Stimulated activated effector memory CD8-positive, alpha-beta T cell treated with anti-CD3 and anti-CD28 coated beads, Interleukin-12 subunit alpha, Interleukin-12 subunit beta, amount 100 ng/mL, for 72 hours (primary cell): Measurements from ENCODE around the gene MACROD2.

Experiments
- ATAC-seq: fragments of 150-1000 bp; cut with Tn5 transposase; 2 replicates; pipeline ENCODE4 v1.10.0; 2021
- DNase-seq, 2 donors: peaks; one replicate each; pipeline ENCODE4 v3.0.0; 2021 to 2022; ENCODE audit warnings: low spot score in 2 of 2
- H3K27ac Mint-ChIP-seq: one replicate; pipeline ENCODE4 v1.8.0; 2022; ENCODE audit warnings: mild to moderate bottlenecking, mixed read lengths
- H3K36me3 Mint-ChIP-seq: one replicate; pipeline ENCODE4 v1.8.0; 2022; ENCODE audit warnings: mild to moderate bottlenecking, mixed read lengths
- H3K4me1 Mint-ChIP-seq: one replicate; pipeline ENCODE4 v1.8.0; 2022; ENCODE audit warnings: mixed read lengths
- H3K4me3 Mint-ChIP-seq: one replicate; pipeline ENCODE4 v1.8.0; 2022; ENCODE audit warnings: mild to moderate bottlenecking, mixed read lengths
- H3K9me3 Mint-ChIP-seq: one replicate; pipeline ENCODE4 v1.8.0; 2022; ENCODE audit warnings: mixed read lengths

Gene MACROD2

GRCh38 chr20:14612391-14612790 lies 617.1 kb downstream of the MACROD2 start:
- Mint-ChIP-seq H3K36me3 (no peaks in the 10 kb centered on the region), H3K9me3 (peaks cover 29% of the 10 kb centered on the region), H3K4me3 (no peak overlapping the region), H3K4me1 (no peaks in the 10 kb centered on the region), H3K27ac (no peak overlapping the region)
- ATAC-seq (no peak), DNase-seq (no peak)

GRCh38 chr20:14616003-14616402 lies 620.7 kb downstream of the MACROD2 start:
- DNase-seq (no peak), ATAC-seq (no peak)
- H3K36me3 Mint-ChIP-seq = no peaks in the 10 kb centered on the region
- no peaks in the 10 kb centered on the region for H3K4me1 Mint-ChIP-seq
- no peak overlapping the region for H3K27ac Mint-ChIP-seq
- H3K4me3 Mint-ChIP-seq = no peak overlapping the region
- peaks cover 23% of the 10 kb centered on the region for H3K9me3 Mint-ChIP-seq

GRCh38 chr20:14617123-14617522 lies 621.8 kb downstream of the MACROD2 start:
- no peak for DNase-seq
- H3K27ac Mint-ChIP-seq = no peak overlapping the region
- H3K4me1 Mint-ChIP-seq = no peaks in the 10 kb centered on the region
- no peak overlapping the region for H3K4me3 Mint-ChIP-seq
- no peak for ATAC-seq
- no peaks in the 10 kb centered on the region for H3K36me3 Mint-ChIP-seq
- H3K9me3 Mint-ChIP-seq = peaks cover 20% of the 10 kb centered on the region

GRCh38 chr20:14619411-14619810 lies 624.1 kb downstream of the MACROD2 start:
- ATAC-seq = no peak
- H3K4me3 Mint-ChIP-seq = no peak overlapping the region
- DNase-seq = no peak
- H3K4me1 Mint-ChIP-seq = no peaks in the 10 kb centered on the region
- H3K9me3 Mint-ChIP-seq = peaks cover 17% of the 10 kb centered on the region
- no peaks in the 10 kb centered on the region for H3K36me3 Mint-ChIP-seq
- no peak overlapping the region for H3K27ac Mint-ChIP-seq

GRCh38 chr20:14622796-14623195 lies 627.5 kb downstream of the MACROD2 start:
- ATAC-seq (no peak), DNase-seq (no peak)
- no peaks in the 10 kb centered on the region for H3K36me3 Mint-ChIP-seq
- no peak overlapping the region for H3K27ac Mint-ChIP-seq
- H3K4me3 Mint-ChIP-seq = no peak overlapping the region
- no peaks in the 10 kb centered on the region for H3K4me1 Mint-ChIP-seq
- peaks cover 4% of the 10 kb centered on the region for H3K9me3 Mint-ChIP-seq

GRCh38 chr20:14631011-14631410 lies 635.7 kb downstream of the MACROD2 start:
- ATAC-seq (no peak), DNase-seq (no peak)
- Mint-ChIP-seq H3K4me1 (no peaks in the 10 kb centered on the region), H3K9me3 (peaks cover 19% of the 10 kb centered on the region), H3K4me3 (no peak overlapping the region), H3K27ac (no peak overlapping the region), H3K36me3 (no peaks in the 10 kb centered on the region)

GRCh38 chr20:14632906-14633305 lies 637.6 kb downstream of the MACROD2 start:
- no peak for DNase-seq
- Mint-ChIP-seq H3K4me3 (no peak overlapping the region), H3K27ac (no peak overlapping the region), H3K9me3 (peaks cover 25% of the 10 kb centered on the region), H3K36me3 (no peaks in the 10 kb centered on the region), H3K4me1 (no peaks in the 10 kb centered on the region)
- ATAC-seq = no peak

GRCh38 chr20:14633507-14633906 lies 638.2 kb downstream of the MACROD2 start:
- Mint-ChIP-seq H3K4me3 (no peak overlapping the region), H3K9me3 (peaks cover 20% of the 10 kb centered on the region), H3K27ac (no peak overlapping the region), H3K36me3 (no peaks in the 10 kb centered on the region), H3K4me1 (no peaks in the 10 kb centered on the region)
- DNase-seq (no peak), ATAC-seq (no peak)

- H3K36me3 Mint-ChIP-seq = no peaks in the 10 kb centered on the region
- H3K4me1 Mint-ChIP-seq = no peaks in the 10 kb centered on the region
- DNase-seq (no peak), ATAC-seq (no peak)
- H3K27ac Mint-ChIP-seq = no peak overlapping the region
- peaks cover 19% of the 10 kb centered on the region for H3K9me3 Mint-ChIP-seq
- no peak overlapping the region for H3K4me3 Mint-ChIP-seq
Observed at GRCh38 chr20:14634665-14635064, 639.3 kb downstream of the MACROD2 start.

- DNase-seq (no peak), ATAC-seq (no peak)
- no peaks in the 10 kb centered on the region for H3K36me3 Mint-ChIP-seq
- no peak overlapping the region for H3K4me3 Mint-ChIP-seq
- peaks cover 14% of the 10 kb centered on the region for H3K9me3 Mint-ChIP-seq
- H3K27ac Mint-ChIP-seq = no peak overlapping the region
- no peaks in the 10 kb centered on the region for H3K4me1 Mint-ChIP-seq
Observed at GRCh38 chr20:14637441-14637840, 642.1 kb downstream of the MACROD2 start.

GRCh38 chr20:14643146-14643545 lies 647.8 kb downstream of the MACROD2 start:
- no peaks in the 10 kb centered on the region for H3K4me1 Mint-ChIP-seq
- no peak overlapping the region for H3K27ac Mint-ChIP-seq
- H3K4me3 Mint-ChIP-seq = no peak overlapping the region
- DNase-seq (no peak), ATAC-seq (no peak)
- H3K36me3 Mint-ChIP-seq = no peaks in the 10 kb centered on the region
- H3K9me3 Mint-ChIP-seq = peaks cover 3% of the 10 kb centered on the region

- Mint-ChIP-seq H3K36me3 (no peaks in the 10 kb centered on the region), H3K27ac (no peak overlapping the region), H3K4me3 (no peak overlapping the region), H3K4me1 (no peaks in the 10 kb centered on the region), H3K9me3 (peaks cover 3% of the 10 kb centered on the region)
- ATAC-seq (no peak), DNase-seq (no peak)
Observed at GRCh38 chr20:14643556-14643955, 648.2 kb downstream of the MACROD2 start.

- no peaks in the 10 kb centered on the region for H3K36me3 Mint-ChIP-seq
- peaks cover 6% of the 10 kb centered on the region for H3K9me3 Mint-ChIP-seq
- H3K4me1 Mint-ChIP-seq = no peaks in the 10 kb centered on the region
- no peak overlapping the region for H3K27ac Mint-ChIP-seq
- H3K4me3 Mint-ChIP-seq = no peak overlapping the region
- no peak for DNase-seq
- ATAC-seq = no peak
Observed at GRCh38 chr20:14644306-14645097, 649.2 kb downstream of the MACROD2 start.

GRCh38 chr20:14647016-14647415 lies 651.7 kb downstream of the MACROD2 start:
- H3K9me3 Mint-ChIP-seq = peaks cover 10% of the 10 kb centered on the region
- H3K27ac Mint-ChIP-seq = no peak overlapping the region
- no peak for ATAC-seq
- H3K4me1 Mint-ChIP-seq = no peaks in the 10 kb centered on the region
- DNase-seq = no peak
- no peak overlapping the region for H3K4me3 Mint-ChIP-seq
- H3K36me3 Mint-ChIP-seq = no peaks in the 10 kb centered on the region

- no peak for ATAC-seq
- no peak overlapping the region for H3K4me3 Mint-ChIP-seq
- no peak for DNase-seq
- H3K4me1 Mint-ChIP-seq = no peaks in the 10 kb centered on the region
- H3K27ac Mint-ChIP-seq = no peak overlapping the region
- H3K36me3 Mint-ChIP-seq = no peaks in the 10 kb centered on the region
- peaks cover 14% of the 10 kb centered on the region for H3K9me3 Mint-ChIP-seq
Observed at GRCh38 chr20:14649662-14650061, 654.3 kb downstream of the MACROD2 start.

GRCh38 chr20:14657266-14658005 lies 662.1 kb downstream of the MACROD2 start:
- peaks cover 8% of the 10 kb centered on the region for H3K9me3 Mint-ChIP-seq
- H3K4me3 Mint-ChIP-seq = no peak overlapping the region
- H3K4me1 Mint-ChIP-seq = no peaks in the 10 kb centered on the region
- DNase-seq = no peak
- no peak for ATAC-seq
- no peak overlapping the region for H3K27ac Mint-ChIP-seq
- H3K36me3 Mint-ChIP-seq = no peaks in the 10 kb centered on the region
